NCI-H128 (cell line): ENCODE data around the gene CD40LG.

Experiments
- DNase-seq: peaks from one replicate; lab custom pipeline; 2025; ENCODE audit not compliant: unreplicated experiment; lab: John Stamatoyannopoulos, UW

The CD40LG gene

GRCh38 chrX:136647677-136648360, at the start of gene CD40LG:
TSS of gene CD40LG (plus strand) at chrX:136648158. CDS start at chrX:136648249, 91 bp downstream.
- no peak for DNase-seq

GRCh38 chrX:136598631-136599030, 49.3 kb upstream of the CD40LG start:
- no peak for DNase-seq

DNA sequence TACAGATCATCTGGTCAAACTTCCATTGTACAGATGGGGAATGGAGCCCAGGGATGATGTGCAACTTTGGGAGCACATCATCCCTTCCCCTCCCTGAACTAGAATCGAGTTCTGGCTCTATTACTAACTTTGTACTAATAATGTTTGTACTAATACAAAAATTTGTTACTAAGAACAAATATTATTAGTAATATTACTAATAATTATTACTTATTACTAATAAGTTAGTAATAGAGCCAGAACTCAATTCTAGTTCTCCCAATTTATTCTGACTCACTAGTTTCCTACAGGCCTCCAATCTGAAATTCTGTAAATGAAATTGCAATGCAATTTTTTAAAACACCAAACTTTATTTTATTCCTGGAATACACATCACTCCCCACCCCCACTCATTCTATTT, 47.9 kb upstream of the CD40LG start:
- DNase-seq: no peak

DNA sequence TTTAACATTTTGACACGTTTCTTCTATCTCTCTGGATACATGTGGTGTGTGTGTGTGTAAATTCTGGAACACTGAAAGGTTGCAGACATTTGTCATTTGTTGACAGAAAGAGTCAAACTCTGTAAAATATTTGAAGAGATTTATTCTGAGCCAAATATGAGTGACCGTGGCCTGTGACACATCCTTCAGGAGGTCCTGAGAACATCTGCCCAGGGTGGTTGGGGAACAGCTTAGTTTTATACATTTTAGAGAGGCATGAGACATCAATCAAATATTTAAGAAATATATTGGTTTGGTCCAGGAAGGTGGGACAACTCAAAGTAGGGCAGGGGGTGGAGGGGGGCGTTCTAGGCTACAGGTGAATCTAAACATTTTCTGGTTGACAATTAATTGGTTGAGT, 40.7 kb upstream of the CD40LG start:
- DNase-seq: no peak

GRCh38 chrX:136608295-136608933, 39.5 kb upstream of the CD40LG start:
- DNase-seq: no peak

GRCh38 chrX:136616987-136617685, 30.8 kb upstream of the CD40LG start:
- DNase-seq: no peak

DNA sequence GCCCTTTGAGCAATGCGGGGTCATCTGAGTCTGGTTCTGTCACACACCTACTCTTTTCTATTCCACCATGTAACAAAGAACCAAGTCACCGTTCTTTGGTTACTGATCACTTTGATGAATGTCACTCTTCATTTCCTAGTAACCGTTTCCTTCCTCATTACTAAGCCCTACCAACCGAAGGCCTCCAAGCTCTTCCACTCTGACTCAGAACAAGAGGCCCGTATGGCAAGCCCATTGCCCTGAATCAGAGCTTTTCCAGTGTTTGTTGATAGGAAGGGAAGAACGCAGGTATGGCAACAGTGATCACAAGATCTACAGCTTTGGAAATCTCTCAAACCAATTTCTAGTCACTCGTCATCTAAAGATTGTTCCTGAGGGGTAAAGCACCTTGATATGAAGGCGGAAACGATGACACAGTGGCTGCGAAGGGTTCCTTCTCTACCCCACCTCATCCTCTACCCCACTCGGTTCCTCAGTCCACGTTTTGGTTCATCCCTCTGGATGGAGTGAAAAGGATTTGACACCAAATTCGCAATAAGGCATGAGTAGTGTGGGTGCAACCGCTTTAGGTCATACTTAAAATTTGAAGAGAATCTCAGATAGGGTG, 28.0 kb upstream of the CD40LG start:
- DNase-seq: no peak

- no peak for DNase-seq
These were observed 27.2 kb upstream of the CD40LG start for GRCh38 chrX:136620780-136621179.

DNA sequence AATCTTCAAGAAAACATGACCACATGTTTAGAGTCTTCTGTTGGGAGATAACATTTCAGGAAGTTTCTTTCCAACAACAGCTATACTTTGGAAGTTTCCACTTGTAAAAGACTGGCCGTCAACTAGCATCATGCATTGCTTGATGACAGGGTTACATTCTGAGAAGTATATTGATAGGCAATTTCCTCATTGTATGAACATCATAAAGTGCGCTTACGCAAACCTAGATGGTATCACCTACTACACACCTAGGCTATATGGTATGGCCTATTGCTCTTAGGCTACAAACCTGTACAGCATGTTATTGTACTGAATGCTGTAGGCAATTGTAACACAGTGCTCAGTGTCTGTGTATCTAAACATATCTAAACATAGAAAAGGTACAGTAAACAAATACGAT, 25.4 kb upstream of the CD40LG start:
- DNase-seq: no peak

DNA sequence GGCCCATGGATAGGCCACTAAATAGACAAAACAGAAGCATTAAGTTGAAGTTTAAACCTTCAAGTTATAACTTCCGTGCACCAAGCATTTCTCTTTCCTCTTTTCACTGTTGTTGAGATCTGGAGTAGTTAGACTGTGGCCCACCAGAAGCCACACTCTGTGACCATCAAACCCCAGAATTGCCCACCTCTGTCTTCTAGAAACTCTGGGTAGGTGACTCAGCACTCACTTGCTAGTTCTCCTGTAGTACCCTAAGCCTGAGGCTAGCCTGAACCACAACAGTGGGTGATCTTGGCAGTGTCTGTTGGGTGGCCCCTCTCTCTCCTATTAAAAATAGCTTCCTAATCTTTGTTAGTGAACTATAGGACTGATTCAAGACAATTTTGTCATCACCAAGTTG, 24.6 kb upstream of the CD40LG start:
- no peak for DNase-seq

DNA sequence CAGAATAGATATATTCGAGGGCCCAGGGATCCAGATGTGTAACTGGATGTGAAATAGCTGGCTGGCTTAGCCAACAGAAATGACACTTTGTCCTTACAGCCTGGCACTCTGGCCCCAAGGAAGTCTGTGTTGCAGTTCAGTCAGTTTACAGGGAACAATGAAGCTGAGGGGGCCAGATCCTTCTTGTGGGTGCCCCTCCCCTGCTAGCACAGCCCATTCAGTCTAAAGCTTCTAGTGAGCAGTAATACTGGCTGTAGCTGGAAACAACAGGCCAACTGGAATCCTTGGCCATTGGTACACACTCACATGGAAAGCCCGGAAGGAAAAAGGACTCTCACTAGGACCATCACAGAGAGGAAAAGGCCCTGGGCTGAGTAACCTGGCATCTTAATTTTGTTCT, 22.7 kb upstream of the CD40LG start:
- DNase-seq: no peak

DNA sequence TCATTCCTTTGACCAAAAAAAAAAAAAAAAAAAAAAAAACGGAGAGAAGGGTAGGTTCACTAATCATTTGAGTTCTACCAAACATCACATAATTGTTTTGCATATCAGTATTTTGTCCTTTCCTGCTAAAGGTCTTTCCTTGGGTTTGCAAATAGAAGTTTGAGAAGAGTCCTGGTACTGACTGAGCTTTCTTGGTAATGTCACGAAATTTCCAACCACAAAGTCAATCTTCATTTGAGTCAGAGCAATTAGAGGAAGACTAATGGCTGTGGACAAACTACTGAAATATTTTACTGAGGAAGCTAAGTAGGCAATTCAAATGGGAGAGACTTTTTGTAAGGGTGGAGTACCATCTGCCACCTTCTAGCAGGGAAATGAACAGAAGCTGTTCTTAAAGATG, 21.7 kb upstream of the CD40LG start:
- no peak for DNase-seq

- DNase-seq: no peak
These were observed 21.1 kb upstream of the CD40LG start for GRCh38 chrX:136626891-136627290.

- DNase-seq: no peak
These were observed 20.5 kb upstream of the CD40LG start for GRCh38 chrX:136627409-136627808.

DNA sequence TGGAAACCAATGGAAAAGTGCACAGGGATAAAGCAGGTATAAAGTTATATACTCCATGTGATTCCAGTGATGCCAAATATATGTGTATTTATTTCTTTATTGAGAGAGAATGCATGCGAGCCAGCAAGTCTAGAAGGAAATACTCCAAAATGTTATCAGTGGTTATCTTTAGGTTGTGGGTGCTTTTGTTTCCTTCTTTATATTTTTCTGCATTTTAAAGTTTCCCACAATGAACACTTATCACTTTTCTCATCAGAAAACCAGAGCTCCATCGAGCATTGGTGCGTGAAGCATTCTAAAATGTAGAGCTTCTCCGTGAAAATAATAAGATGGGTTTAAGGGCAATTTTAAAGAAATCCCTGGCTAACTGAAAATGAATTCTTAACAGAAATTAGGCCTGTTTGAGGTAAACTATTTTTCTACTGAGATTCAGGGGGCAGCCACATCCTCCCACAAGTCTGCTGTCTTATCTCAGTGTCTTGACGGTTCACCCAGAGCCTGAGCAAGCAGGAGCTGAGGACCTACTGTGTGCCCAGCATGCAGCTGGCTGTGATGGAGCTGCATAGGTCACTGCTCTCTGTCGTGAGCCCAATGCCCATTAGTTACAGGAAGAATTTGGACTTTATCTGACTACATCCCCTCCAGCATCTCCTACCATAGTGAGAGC, 18.7 kb upstream of the CD40LG start:
- no peak for DNase-seq

DNA sequence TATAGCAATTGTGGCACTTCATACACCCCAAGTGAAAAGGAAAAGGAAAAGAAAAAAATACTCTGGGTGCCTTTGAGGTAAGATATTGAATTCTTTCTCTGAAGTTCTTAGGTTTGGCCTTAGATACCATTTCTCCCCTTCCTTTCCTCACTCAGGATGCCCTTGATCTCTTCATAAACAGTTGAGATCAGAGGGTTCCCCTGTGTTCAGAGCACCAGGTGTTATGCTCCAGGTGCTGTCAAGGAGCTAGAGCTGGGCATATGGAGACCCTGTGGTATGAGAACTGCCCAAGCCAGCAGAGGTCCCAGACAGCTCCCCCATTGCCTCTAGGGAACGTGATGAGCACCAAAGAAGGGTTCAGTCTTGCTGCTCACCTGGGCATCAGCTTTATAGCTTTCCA, 17.1 kb upstream of the CD40LG start:
- DNase-seq: no peak

DNA sequence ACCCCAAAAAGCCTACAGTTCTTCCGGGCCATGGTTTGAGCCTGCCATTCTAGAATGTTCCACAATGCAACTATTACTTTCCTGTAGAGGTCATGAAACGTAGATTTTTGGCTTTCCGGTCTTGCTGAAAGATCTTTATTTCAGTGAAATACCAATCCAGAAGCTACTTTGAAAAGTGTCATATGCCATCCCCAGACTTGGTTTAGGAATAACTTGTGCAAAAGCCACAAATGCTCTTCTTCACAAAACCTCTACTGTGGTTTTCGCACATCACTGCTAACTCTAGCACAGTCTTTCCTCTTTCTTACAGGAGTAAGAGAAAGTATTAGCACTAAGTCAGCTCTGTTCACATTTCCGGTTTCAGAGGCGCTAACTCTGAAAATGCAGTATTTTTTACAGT, 12.7 kb upstream of the CD40LG start:
- DNase-seq: no peak

DNA sequence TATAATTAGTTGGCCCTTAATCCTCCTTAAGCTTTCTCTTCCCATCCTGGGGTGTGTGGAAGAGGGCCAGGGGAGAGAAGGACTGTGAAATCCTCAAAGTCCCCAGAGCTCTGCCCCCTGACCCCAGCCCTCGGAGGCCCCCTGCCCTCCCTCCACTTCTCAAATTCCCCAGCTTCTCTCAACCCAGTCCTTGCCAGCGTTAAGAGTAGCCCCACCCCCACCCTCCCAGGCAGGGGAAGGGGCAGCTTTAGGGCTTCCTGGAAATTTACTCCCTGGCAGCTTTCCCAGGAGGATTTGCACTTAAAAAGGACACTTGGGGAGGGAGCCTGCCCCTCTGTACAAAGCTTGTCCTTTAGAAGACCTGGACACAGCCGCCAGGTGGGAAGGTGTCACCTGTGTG, 11.8 kb upstream of the CD40LG start:
- no peak for DNase-seq

GRCh38 chrX:136639506-136640176, 8.3 kb upstream of the CD40LG start:
- no peak for DNase-seq

GRCh38 chrX:136643243-136643642, 4.7 kb upstream of the CD40LG start:
- DNase-seq: no peak
